ENCODE measurements around the gene ZNF772. TPM values are rescaled to one million over a fixed set of nuclear protein-coding genes. Genes with fewer than 3 reads are reported as not detected.

The ZNF772 gene
- total RNA-seq, 5 donors from 2014 or later (not counting 1 experiment from before 2014, with no cell fraction given) = 2.3 to 12.1 (median 9.4) TPM

- no peak for DNase-seq
- peaks cover 0 to 4% of the 10 kb centered on the region in 2 experiments for H3K27me3 ChIP-seq (replicated peaks in 1 of 2; ENCODE audit: control insufficient read depth in 2 of 2, extremely low read depth in 1 of 2, insufficient read depth in 2 of 2, low read length in 1 of 2)
- H3K27ac ChIP-seq (ENCODE audit: low read length) = no peak overlapping the region
- peaks cover 10 to 16% of the 10 kb centered on the region in 2 donors for H3K36me3 ChIP-seq (ENCODE audit: control insufficient read depth in 2 of 2, extremely low read depth in 1 of 2, insufficient read depth in 1 of 2, low read length in 1 of 2)
- WGBS (ENCODE audit: insufficient coverage) = 100% methylated on average over 3 of the region's 4 CpGs
- H3K9me3 Mint-ChIP-seq = peaks cover 22 to 76% (median 65%) of the 10 kb centered on the region in 3 donors
- peaks cover 5 to 18% of the 10 kb centered on the region in 2 experiments for H3K4me1 ChIP-seq (ENCODE audit: control insufficient read depth in 1 of 2, extremely low read depth in 1 of 2, insufficient read depth in 2 of 2, low read length in 2 of 2)
- ATAC-seq (replicated peaks in 1 of 4) = no peak
- no peaks in the 10 kb centered on the region for H3K27me3 Mint-ChIP-seq
- peaks cover 79% of the 10 kb centered on the region for H3K36me3 Mint-ChIP-seq
- no peak overlapping the region for H3K4me3 ChIP-seq (ENCODE audit: control insufficient read depth in 1 of 2, extremely low read depth in 1 of 2, low read length in 1 of 2)
- peaks cover 28% of the 10 kb centered on the region for H3K9me3 ChIP-seq
- no peak overlapping the region for H3K27ac Mint-ChIP-seq
- POLR2A ChIA-PET = no interaction called here
- H3K4me3 Mint-ChIP-seq = no peak overlapping the region
- H3K4me1 Mint-ChIP-seq = peaks cover 19 to 22% (median 20%) of the 10 kb centered on the region in 3 donors
- CTCF ChIA-PET = interaction anchor here (0.6 kb wide), 2 partner anchors 15 to 39 kb away, joined by 3 to 13 read pairs; no protein-coding TSS in a partner anchor
Observed at GRCh38 chr19:57473646-57474045, 3.7 kb downstream of the ZNF772 start.

DNA sequence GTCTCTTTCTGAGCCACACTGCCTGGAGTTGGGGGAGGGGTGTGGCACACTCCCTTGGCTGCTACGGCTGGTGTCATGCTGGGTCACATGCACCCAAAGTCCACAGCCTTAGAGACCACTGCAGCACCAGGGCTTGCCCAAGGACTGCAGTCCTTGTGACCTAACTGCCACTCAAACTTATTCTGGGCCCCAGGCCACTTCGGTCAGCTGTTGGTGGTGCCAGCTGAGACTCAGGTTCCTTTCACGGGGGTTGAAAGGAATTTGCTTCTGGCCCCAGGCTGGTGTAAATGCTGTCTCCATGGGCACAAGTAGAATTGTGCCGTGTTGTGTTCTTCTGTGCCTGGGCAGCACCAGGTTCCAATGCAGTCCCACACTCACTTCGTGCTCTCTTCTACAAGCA is 10.9 kb downstream of the ZNF772 start:
- peaks cover 36% of the 10 kb centered on the region for H3K36me3 Mint-ChIP-seq
- no peaks in the 10 kb centered on the region for H3K4me1 Mint-ChIP-seq
- ATAC-seq (replicated peaks in 1 of 4) (no peak), DNase-seq (no peak)
- no peak overlapping the region for H3K4me3 Mint-ChIP-seq
- WGBS (ENCODE audit: insufficient coverage) = 100% methylated on average over 3 of the region's 5 CpGs
- H3K9me3 Mint-ChIP-seq = peaks cover 28 to 64% (median 46%) of the 10 kb centered on the region in 3 donors
- Histone ChIP-seq H3K27me3 (replicated peaks in 1 of 2; ENCODE audit: control insufficient read depth in 2 of 2, extremely low read depth in 1 of 2, insufficient read depth in 2 of 2, low read length in 1 of 2) (no peaks in the 10 kb centered on the region), H3K4me1 (ENCODE audit: control insufficient read depth in 1 of 2, extremely low read depth in 1 of 2, insufficient read depth in 2 of 2, low read length in 2 of 2) (no peaks in the 10 kb centered on the region), H3K9me3 (peaks cover 13% of the 10 kb centered on the region), H3K36me3 (ENCODE audit: control insufficient read depth in 2 of 2, extremely low read depth in 1 of 2, insufficient read depth in 1 of 2, low read length in 1 of 2) (no peaks in the 10 kb centered on the region), H3K4me3 (ENCODE audit: control insufficient read depth in 1 of 2, extremely low read depth in 1 of 2, low read length in 1 of 2) (no peak overlapping the region), H3K27ac (ENCODE audit: low read length) (no peak overlapping the region)
- ChIA-PET CTCF (interaction anchor here in 1 of 2 donors (1.3 kb wide), 1 partner anchor 11 kb away, joined by 3 read pairs; the partner anchor contains the start of gene ZNF772), POLR2A (no interaction called here)
- H3K27me3 Mint-ChIP-seq = no peaks in the 10 kb centered on the region
- no peak overlapping the region for H3K27ac Mint-ChIP-seq

DNA sequence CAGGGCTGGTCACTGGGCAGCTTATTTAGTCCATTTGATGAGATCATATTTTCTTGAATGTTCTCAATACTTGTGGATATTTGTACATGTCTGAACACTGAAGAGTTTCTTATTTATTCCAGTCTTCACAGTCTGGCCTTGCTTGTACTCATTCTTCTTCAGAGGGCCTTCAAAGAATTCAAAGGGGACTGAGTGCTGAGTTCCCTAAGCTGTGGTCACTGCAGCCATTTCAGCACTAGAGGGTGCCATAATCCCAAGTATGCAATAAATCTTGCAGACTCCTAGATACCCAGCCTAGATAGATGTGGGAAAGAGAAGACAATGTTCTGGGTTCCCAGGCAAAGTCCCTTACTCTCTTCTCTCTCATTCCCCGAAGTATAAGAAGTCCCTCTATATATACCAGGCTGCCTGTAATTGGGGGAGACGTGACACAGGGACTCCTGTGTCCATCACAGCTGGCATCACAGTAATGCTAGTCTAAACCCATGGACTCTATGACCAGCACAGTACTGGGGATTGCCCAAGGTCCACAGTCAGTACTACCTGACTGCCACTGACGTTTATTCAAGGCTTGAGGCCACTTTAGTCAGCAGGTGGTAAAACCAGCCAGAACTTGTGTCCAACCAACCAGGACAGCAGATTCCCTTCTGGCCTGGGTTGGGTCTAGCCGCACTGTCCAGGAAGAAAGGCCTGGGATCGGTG is 11.5 kb downstream of the ZNF772 start:
- Mint-ChIP-seq H3K4me1 (no peaks in the 10 kb centered on the region), H3K36me3 (peaks cover 38% of the 10 kb centered on the region), H3K9me3 (peaks cover 29 to 66% (median 45%) of the 10 kb centered on the region in 3 donors), H3K27ac (no peak overlapping the region), H3K27me3 (no peaks in the 10 kb centered on the region), H3K4me3 (no peak overlapping the region)
- ATAC-seq (replicated peaks in 1 of 4) = peak in 2 of 4 experiments; percentile 42 to 52
- Histone ChIP-seq H3K36me3 (ENCODE audit: control insufficient read depth in 2 of 2, extremely low read depth in 1 of 2, insufficient read depth in 1 of 2, low read length in 1 of 2) (no peaks in the 10 kb centered on the region), H3K27ac (ENCODE audit: low read length) (no peak overlapping the region), H3K4me3 (ENCODE audit: control insufficient read depth in 1 of 2, extremely low read depth in 1 of 2, low read length in 1 of 2) (no peak overlapping the region), H3K27me3 (replicated peaks in 1 of 2; ENCODE audit: control insufficient read depth in 2 of 2, extremely low read depth in 1 of 2, insufficient read depth in 2 of 2, low read length in 1 of 2) (no peaks in the 10 kb centered on the region), H3K4me1 (ENCODE audit: control insufficient read depth in 1 of 2, extremely low read depth in 1 of 2, insufficient read depth in 2 of 2, low read length in 2 of 2) (no peaks in the 10 kb centered on the region), H3K9me3 (peaks cover 12% of the 10 kb centered on the region)
- WGBS (ENCODE audit: insufficient coverage) = 95% methylated on average over 2 of the region's 5 CpGs
- peak in 5 of 35 experiments; percentile 3 to 54 (median 11) for DNase-seq
- ChIA-PET POLR2A (no interaction called here), CTCF (interaction anchor here (0.6 to 0.7 kb wide), 3 partner anchors 56 to 822 kb away, joined by 3 to 7 read pairs (median 5); no protein-coding TSS in a partner anchor)

GRCh38 chr19:57452307-57452706 is 25.1 kb downstream of the ZNF772 start:
- no peaks in the 10 kb centered on the region for H3K4me1 Mint-ChIP-seq
- Histone ChIP-seq H3K9me3 (peaks cover 7% of the 10 kb centered on the region), H3K4me3 (ENCODE audit: control insufficient read depth in 1 of 2, extremely low read depth in 1 of 2, low read length in 1 of 2) (no peak overlapping the region), H3K4me1 (ENCODE audit: control insufficient read depth in 1 of 2, extremely low read depth in 1 of 2, insufficient read depth in 2 of 2, low read length in 2 of 2) (no peaks in the 10 kb centered on the region), H3K27me3 (replicated peaks in 1 of 2; ENCODE audit: control insufficient read depth in 2 of 2, extremely low read depth in 1 of 2, insufficient read depth in 2 of 2, low read length in 1 of 2) (no peaks in the 10 kb centered on the region), H3K27ac (ENCODE audit: low read length) (no peak overlapping the region), H3K36me3 (ENCODE audit: control insufficient read depth in 2 of 2, extremely low read depth in 1 of 2, insufficient read depth in 1 of 2, low read length in 1 of 2) (peaks cover 0 to 3% of the 10 kb centered on the region in 2 donors)
- no peak overlapping the region for H3K4me3 Mint-ChIP-seq
- H3K27me3 Mint-ChIP-seq = no peaks in the 10 kb centered on the region
- no peak overlapping the region for H3K27ac Mint-ChIP-seq
- DNase-seq = no peak
- peaks cover 31% of the 10 kb centered on the region for H3K36me3 Mint-ChIP-seq
- ATAC-seq (replicated peaks in 1 of 4) = no peak
- H3K9me3 Mint-ChIP-seq = peaks cover 9 to 48% (median 40%) of the 10 kb centered on the region in 3 donors
- no CpG with 5 or more reads among the region's 3 CpGs for WGBS (ENCODE audit: insufficient coverage)
- ChIA-PET POLR2A (no interaction called here), CTCF (no interaction called here)

GRCh38 chr19:57443121-57443696 is 34.2 kb downstream of the ZNF772 start:
- no peak overlapping the region for H3K27ac Mint-ChIP-seq
- peaks cover 11% of the 10 kb centered on the region for H3K9me3 ChIP-seq
- H3K4me1 Mint-ChIP-seq = peaks cover 0 to 20% (median 0%) of the 10 kb centered on the region in 3 donors
- no peak overlapping the region for H3K4me3 ChIP-seq (ENCODE audit: control insufficient read depth in 1 of 2, extremely low read depth in 1 of 2, low read length in 1 of 2)
- peaks cover 32 to 66% (median 52%) of the 10 kb centered on the region in 3 donors for H3K9me3 Mint-ChIP-seq
- DNase-seq (no peak), ATAC-seq (replicated peaks in 1 of 4) (no peak)
- H3K36me3 ChIP-seq (ENCODE audit: control insufficient read depth in 2 of 2, extremely low read depth in 1 of 2, insufficient read depth in 1 of 2, low read length in 1 of 2) = peaks cover 20 to 35% of the 10 kb centered on the region in 2 donors
- no peak overlapping the region for H3K4me3 Mint-ChIP-seq
- WGBS (ENCODE audit: insufficient coverage) = 83% methylated on average over 3 of the region's 5 CpGs
- H3K27me3 Mint-ChIP-seq = no peaks in the 10 kb centered on the region
- H3K36me3 Mint-ChIP-seq = peaks cover 77% of the 10 kb centered on the region
- no peak overlapping the region for H3K27ac ChIP-seq (ENCODE audit: low read length)
- ChIA-PET POLR2A (no interaction called here), CTCF (no interaction called here)
- H3K4me1 ChIP-seq (ENCODE audit: control insufficient read depth in 1 of 2, extremely low read depth in 1 of 2, insufficient read depth in 2 of 2, low read length in 2 of 2) = no peaks in the 10 kb centered on the region
- H3K27me3 ChIP-seq (replicated peaks in 1 of 2; ENCODE audit: control insufficient read depth in 2 of 2, extremely low read depth in 1 of 2, insufficient read depth in 2 of 2, low read length in 1 of 2) = no peaks in the 10 kb centered on the region

GRCh38 chr19:57441979-57442752 is 35.2 kb downstream of the ZNF772 start:
- no peak overlapping the region for H3K4me3 Mint-ChIP-seq
- WGBS (ENCODE audit: insufficient coverage) = 100% methylated on average over 3 of the region's 7 CpGs

More at GRCh38 chr19:57441979-57442752, 35.2 kb downstream of the ZNF772 start:
- no peak overlapping the region for H3K27ac ChIP-seq (ENCODE audit: low read length)
- H3K27ac Mint-ChIP-seq = no peak overlapping the region
- peaks cover 84% of the 10 kb centered on the region for H3K36me3 Mint-ChIP-seq
- peaks cover 0 to 20% (median 2%) of the 10 kb centered on the region in 3 donors for H3K4me1 Mint-ChIP-seq
- H3K36me3 ChIP-seq (ENCODE audit: control insufficient read depth in 2 of 2, extremely low read depth in 1 of 2, insufficient read depth in 1 of 2, low read length in 1 of 2) = peaks cover 20 to 41% of the 10 kb centered on the region in 2 donors
- no peaks in the 10 kb centered on the region for H3K27me3 Mint-ChIP-seq
- ATAC-seq (replicated peaks in 1 of 4) (no peak), DNase-seq (no peak)
- H3K27me3 ChIP-seq (replicated peaks in 1 of 2; ENCODE audit: control insufficient read depth in 2 of 2, extremely low read depth in 1 of 2, insufficient read depth in 2 of 2, low read length in 1 of 2) = no peaks in the 10 kb centered on the region
- ChIA-PET POLR2A (interaction anchor here in 1 of 2 donors (0.5 kb wide), 1 partner anchor 22 kb away, joined by 3 read pairs; no protein-coding TSS in a partner anchor), CTCF (no interaction called here)
- H3K9me3 ChIP-seq = peaks cover 8% of the 10 kb centered on the region
- H3K9me3 Mint-ChIP-seq = peaks cover 32 to 66% (median 52%) of the 10 kb centered on the region in 3 donors
- H3K4me3 ChIP-seq (ENCODE audit: control insufficient read depth in 1 of 2, extremely low read depth in 1 of 2, low read length in 1 of 2) = peak overlapping the region in 1 of 2 donors; percentile 25
- no peaks in the 10 kb centered on the region for H3K4me1 ChIP-seq (ENCODE audit: control insufficient read depth in 1 of 2, extremely low read depth in 1 of 2, insufficient read depth in 2 of 2, low read length in 2 of 2)

All from T-cell (primary cell).